KOPT-K1 (cell line): ENCODE results near the gene KLHL21.
"Not testable (repeated sequence)": the region's sequence is repeated elsewhere in the genome, so short reads cannot be mapped to it uniquely, and the experiment has no call there.

Experiments
- H3K27ac ChIP-seq: fragments of 200-600 bp; sonication (generic); 2 replicates; pipeline ENCODE4 v1.5.1; 2016; ENCODE audit warnings: antibody characterized with exemption, mild to moderate bottlenecking, low read depth, low read length; ENCODE audit not compliant: poor library complexity, severe bottlenecking
- H3K36me3 ChIP-seq: fragments of 200-600 bp; sonication (generic); 2 replicates; pipeline ENCODE4 v1.5.1; 2017; ENCODE audit warnings: antibody characterized with exemption, mild to moderate bottlenecking, low read length, moderate library complexity; ENCODE audit not compliant: insufficient read depth
- H3K9me3 ChIP-seq: fragments of 200-600 bp; sonication (generic); 2 replicates; pipeline ENCODE4 v1.5.1; 2017; ENCODE audit warnings: antibody characterized with exemption, low read length, mild to moderate bottlenecking; ENCODE audit not compliant: insufficient read depth, poor library complexity, severe bottlenecking

The KLHL21 gene, protein sequence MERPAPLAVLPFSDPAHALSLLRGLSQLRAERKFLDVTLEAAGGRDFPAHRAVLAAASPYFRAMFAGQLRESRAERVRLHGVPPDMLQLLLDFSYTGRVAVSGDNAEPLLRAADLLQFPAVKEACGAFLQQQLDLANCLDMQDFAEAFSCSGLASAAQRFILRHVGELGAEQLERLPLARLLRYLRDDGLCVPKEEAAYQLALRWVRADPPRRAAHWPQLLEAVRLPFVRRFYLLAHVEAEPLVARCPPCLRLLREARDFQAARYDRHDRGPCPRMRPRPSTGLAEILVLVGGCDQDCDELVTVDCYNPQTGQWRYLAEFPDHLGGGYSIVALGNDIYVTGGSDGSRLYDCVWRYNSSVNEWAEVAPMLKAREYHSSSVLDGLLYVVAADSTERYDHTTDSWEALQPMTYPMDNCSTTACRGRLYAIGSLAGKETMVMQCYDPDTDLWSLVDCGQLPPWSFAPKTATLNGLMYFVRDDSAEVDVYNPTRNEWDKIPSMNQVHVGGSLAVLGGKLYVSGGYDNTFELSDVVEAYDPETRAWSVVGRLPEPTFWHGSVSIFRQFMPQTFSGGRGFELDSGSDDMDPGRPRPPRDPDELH

GRCh38 chr1:6602669-6603237, at the start of gene KLHL21:
Gene KLHL21, minus strand, starts transcription at chr1:6602869. Its CDS starts 52 bp downstream, at chr1:6602817.
- Histone ChIP-seq H3K27ac (peak within 1 kb of the TSS; percentile 55), H3K9me3 (no peaks in the 10 kb centered on the region)

GRCh38 chr1:6651909-6652308, 49.2 kb upstream of the KLHL21 start:
- H3K9me3 ChIP-seq, result no peaks in the 10 kb centered on the region
- H3K27ac ChIP-seq, result no peak overlapping the region
- peaks cover 66% of the 10 kb centered on the region for H3K36me3 ChIP-seq

More at GRCh38 chr1:6602669-6603237, at the start of gene KLHL21:
- H3K36me3 ChIP-seq, result peaks cover 13% of the 10 kb centered on the region

DNA sequence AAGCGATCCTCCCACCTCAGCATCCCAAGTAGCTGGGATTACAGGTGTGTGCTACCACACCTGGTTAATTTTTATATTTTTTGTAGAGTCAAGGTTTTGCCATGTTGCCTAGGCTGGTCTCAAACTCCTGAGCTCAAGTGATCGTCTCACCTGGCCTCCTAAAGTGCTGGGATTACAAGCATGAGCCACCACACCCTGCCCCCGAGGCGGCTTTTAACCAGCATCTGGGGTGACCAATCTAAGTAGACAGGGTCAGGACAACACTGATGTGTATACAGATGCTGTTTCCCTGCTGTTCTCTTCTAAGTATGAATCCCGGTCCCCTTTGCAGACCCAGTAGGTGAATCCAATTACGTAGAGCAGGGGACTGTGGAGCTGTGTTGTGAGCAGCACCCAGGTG, 45.9 kb upstream of the KLHL21 start:
- peaks cover 78% of the 10 kb centered on the region for H3K36me3 ChIP-seq
- no peak overlapping the region for H3K27ac ChIP-seq
- no peaks in the 10 kb centered on the region for H3K9me3 ChIP-seq

- Histone ChIP-seq H3K36me3 (peaks cover 77% of the 10 kb centered on the region), H3K27ac (no peak overlapping the region), H3K9me3 (no peaks in the 10 kb centered on the region)
These were observed 44.0 kb upstream of the KLHL21 start for GRCh38 chr1:6646499-6647148.

- H3K27ac ChIP-seq, result no peak overlapping the region
- peaks cover 79% of the 10 kb centered on the region for H3K36me3 ChIP-seq
- no peaks in the 10 kb centered on the region for H3K9me3 ChIP-seq
These were observed 42.3 kb upstream of the KLHL21 start for GRCh38 chr1:6645018-6645417.

- H3K27ac ChIP-seq, H3K9me3 ChIP-seq: not testable (repeated sequence)
- peaks cover 97% of the 10 kb centered on the region for H3K36me3 ChIP-seq
These were observed 38.2 kb upstream of the KLHL21 start for GRCh38 chr1:6640867-6641266.

- Histone ChIP-seq H3K36me3 (peaks cover 97% of the 10 kb centered on the region), H3K27ac (no peak overlapping the region)
These were observed 35.6 kb upstream of the KLHL21 start for GRCh38 chr1:6638226-6638625.

DNA sequence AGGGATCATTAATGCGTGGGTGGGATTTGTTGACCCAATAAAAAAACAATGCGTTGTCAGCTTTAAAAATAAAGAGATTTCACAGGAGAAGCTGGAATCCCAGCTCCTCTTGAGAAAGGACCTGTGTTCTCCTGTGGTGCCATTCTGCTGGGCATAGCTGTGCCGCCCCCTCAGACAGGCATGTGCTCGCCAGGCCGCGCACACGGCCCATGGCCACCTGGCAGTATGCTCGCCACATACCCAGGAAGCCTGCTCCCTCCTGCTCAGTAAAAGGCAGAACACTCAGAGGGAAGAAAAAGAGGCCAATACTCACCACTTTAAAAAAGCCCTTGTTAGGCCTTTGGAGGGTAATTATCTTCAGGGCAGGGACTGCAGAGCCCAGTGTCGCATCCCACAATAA, 35.1 kb upstream of the KLHL21 start:
- peaks cover 98% of the 10 kb centered on the region for H3K36me3 ChIP-seq

More at GRCh38 chr1:6638226-6638625, 35.6 kb upstream of the KLHL21 start:
- no peaks in the 10 kb centered on the region for H3K9me3 ChIP-seq

DNA sequence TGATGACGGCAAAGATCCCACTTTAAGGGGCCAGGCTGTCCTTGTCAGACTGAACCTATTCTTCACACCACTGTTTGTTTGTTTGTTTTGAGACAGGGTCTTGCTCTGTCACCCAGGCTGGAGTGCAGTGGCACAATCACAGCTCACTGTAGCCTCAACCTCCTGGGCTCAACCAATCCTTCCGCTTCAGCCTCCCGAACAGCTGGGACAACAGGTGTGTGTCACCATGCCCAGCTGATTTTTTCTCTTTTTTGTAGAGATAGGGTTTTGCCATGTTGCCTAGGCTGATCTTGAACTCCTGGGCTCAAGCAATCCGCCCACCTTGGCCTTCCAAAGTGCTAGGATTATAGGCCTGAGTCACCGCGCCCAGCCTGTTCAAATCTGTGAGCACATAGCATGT, 34.1 kb upstream of the KLHL21 start:
- peaks cover 96% of the 10 kb centered on the region for H3K36me3 ChIP-seq
- not testable (repeated sequence) for H3K27ac ChIP-seq, H3K9me3 ChIP-seq

More for the DNA sequence above, 35.1 kb upstream of the KLHL21 start:
- no peak overlapping the region for H3K27ac ChIP-seq
- no peaks in the 10 kb centered on the region for H3K9me3 ChIP-seq

DNA sequence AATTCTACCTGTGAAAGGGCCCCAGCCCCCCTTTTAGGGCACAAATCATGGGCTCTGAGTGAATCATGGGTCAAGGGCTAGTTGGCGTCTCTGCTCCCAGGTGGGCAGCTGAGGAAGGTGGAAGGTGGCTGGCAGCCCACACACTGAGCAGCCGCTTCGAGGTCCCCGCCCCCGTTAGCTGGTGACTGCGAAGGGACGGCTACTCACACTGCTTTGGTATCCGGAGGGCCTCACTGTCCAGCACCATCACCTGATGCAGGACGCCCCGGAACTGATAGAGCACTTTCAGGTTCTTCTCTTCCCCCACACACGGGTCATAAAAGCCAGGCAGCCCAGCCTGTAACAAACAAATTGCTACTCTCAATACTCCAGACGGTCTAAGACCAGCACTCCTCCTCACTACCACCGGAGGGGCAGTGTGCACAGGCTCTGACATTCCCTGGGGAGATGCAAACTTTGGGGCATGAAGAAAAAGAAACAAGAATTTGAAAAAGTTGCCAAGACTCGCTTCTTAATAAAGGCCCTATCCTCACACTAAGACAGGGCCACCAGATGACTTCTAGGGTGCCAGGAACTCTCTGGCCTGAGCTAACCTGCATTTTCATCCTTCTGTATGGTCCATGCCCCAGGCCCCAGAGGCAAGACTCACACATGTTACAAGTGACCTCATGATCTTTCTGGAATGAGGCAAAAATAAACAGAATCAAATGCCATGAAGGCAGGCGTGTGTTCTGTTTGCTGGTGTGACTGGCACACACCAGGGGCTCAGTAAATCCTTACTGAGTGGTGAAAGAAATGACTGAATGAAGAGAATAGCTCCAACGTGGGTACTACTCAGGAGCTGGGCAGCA, 33.5 kb upstream of the KLHL21 start:
- H3K9me3 ChIP-seq, result no peaks in the 10 kb centered on the region
- no peak overlapping the region for H3K27ac ChIP-seq
- H3K36me3 ChIP-seq, result peaks cover 92% of the 10 kb centered on the region

DNA sequence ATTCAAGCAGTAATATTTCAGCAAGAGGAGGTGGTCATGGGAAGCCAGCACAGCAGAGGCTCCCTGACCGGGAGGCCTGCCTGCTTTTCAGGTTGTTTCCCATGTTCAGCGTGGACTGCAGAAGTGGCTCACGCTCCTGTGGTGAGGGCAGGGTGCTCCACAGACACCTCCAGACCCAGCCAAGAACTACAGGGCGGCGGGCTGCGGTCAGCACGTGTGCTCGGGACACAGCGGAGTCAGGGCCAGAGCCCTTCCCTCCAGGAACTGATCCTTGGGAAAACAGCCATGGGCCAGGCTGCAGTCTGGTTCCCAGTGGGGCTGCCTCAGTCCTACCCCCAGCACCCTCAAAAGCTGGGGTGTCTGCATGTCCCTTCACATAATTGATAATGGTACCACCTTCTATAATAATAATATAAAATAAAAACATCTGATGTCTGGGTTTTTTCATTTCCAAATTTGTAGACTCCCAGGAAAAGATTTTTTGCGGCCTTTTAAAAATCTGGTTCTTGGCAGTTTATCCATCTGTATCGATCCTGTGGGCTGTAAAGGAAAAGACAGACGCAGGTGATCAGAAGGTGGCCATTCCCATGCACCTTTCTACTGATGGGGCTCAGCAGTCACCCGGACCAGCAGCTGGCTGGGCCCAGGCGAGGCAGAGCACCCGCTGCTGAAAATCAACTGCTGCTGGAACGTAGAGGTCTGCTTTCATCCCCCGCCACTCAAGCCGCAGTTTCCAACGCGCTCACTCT, 32.7 kb upstream of the KLHL21 start:
- Histone ChIP-seq H3K27ac (no peak overlapping the region), H3K36me3 (peaks cover 90% of the 10 kb centered on the region), H3K9me3 (no peaks in the 10 kb centered on the region)

DNA sequence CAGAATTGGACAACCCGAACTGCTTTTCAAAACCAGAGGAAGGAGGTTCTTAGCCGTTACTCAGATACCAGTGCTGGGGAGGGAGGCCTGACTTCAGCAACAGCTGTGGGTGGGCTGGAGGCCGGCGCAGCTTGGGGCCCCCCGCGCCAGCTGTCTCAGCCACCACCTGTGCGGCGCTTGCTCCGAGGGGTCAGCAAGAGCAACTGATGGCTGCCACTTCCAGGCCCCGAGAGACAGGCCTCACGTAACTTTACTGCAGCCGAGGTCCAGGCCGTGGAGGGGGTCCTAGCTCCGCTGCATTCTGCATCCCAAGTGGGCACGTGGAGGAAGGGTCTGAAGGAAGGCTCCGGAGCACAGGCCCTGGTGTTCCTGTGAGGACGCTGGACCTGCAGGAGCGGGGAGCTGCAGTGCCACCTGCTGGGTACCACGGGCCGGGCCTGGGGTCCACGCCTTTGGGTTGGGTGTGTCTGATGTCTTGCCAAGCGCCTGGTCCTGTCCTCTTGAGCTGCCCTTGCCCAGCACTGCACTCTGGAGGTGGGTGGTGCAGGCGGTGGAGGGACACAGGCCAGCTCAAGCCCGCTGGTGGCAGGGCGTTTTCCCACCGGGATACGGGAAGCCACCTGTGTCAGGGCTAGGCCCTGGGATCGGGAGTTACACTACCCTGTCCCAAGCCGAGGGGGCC, 31.8 kb upstream of the KLHL21 start:
- H3K27ac ChIP-seq, result no peak overlapping the region
- peaks cover 90% of the 10 kb centered on the region for H3K36me3 ChIP-seq
- H3K9me3 ChIP-seq, result no peaks in the 10 kb centered on the region

GRCh38 chr1:6632588-6633514, 30.2 kb upstream of the KLHL21 start:
- no peak overlapping the region for H3K27ac ChIP-seq
- H3K36me3 ChIP-seq, result peaks cover 90% of the 10 kb centered on the region
- H3K9me3 ChIP-seq, result no peaks in the 10 kb centered on the region
